Measurements from ENCODE around the gene ARL16.

The ARL16 gene

GRCh38 chr17:81691196-81691595, 7.6 kb upstream of the ARL16 start:
- no peak overlapping the region for H3K9ac ChIP-seq (ENCODE audit: low read length in 2 of 2)
- H3K36me3 ChIP-seq (ENCODE audit: control insufficient read depth in 2 of 2, insufficient read depth in 2 of 2, low read length in 2 of 2): peaks cover 37 to 63% of the 10 kb centered on the region in 2 donors
- H3K4me3 ChIP-seq (ENCODE audit: low read length in 2 of 2): no peak overlapping the region
- no peaks in the 10 kb centered on the region for H3K27me3 ChIP-seq (ENCODE audit: control insufficient read depth in 1 of 2, insufficient read depth in 2 of 2, low read length in 2 of 2)
- H3K27ac ChIP-seq (ENCODE audit: low read length): no peak overlapping the region
- no peaks in the 10 kb centered on the region for H3K9me3 ChIP-seq (ENCODE audit: control insufficient read depth in 2 of 2, low read length in 2 of 2)
- peaks cover 2% of the 10 kb centered on the region for H3K4me1 ChIP-seq (ENCODE audit: control insufficient read depth, insufficient read depth, low read length)

GRCh38 chr17:81690549-81690948, 7.0 kb upstream of the ARL16 start:
- Histone ChIP-seq H3K27me3 (ENCODE audit: control insufficient read depth in 1 of 2, insufficient read depth in 2 of 2, low read length in 2 of 2) (no peaks in the 10 kb centered on the region), H3K4me3 (ENCODE audit: low read length in 2 of 2) (no peak overlapping the region), H3K4me1 (ENCODE audit: control insufficient read depth, insufficient read depth, low read length) (peaks cover 4% of the 10 kb centered on the region), H3K9ac (ENCODE audit: low read length in 2 of 2) (no peak overlapping the region), H3K27ac (ENCODE audit: low read length) (no peak overlapping the region), H3K36me3 (ENCODE audit: control insufficient read depth in 2 of 2, insufficient read depth in 2 of 2, low read length in 2 of 2) (peaks cover 35 to 59% of the 10 kb centered on the region in 2 donors), H3K9me3 (ENCODE audit: control insufficient read depth in 2 of 2, low read length in 2 of 2) (no peaks in the 10 kb centered on the region)

DNA sequence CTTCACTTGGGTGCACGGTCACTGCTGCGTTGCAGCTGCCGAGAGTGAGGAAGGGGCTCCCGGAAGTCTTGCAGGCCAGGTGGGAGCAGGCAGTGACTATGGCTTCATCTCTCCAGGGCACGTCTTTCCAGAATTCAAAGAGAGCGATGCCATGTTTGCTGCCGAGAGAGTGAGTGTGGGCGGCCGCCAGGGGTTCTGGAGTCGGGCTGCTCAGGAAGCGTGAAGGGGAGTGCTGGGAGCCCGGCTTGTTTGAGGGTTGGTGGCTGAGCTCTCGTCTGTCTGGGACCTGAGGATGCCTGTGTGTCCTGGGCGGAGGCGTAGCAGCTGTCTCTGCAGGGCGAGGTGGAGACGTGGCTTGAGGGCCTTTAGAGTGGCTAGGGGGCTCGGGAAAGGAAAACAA, 6.5 kb upstream of the ARL16 start:
- no peaks in the 10 kb centered on the region for H3K9me3 ChIP-seq (ENCODE audit: control insufficient read depth in 2 of 2, low read length in 2 of 2)
- H3K4me3 ChIP-seq (ENCODE audit: low read length in 2 of 2): no peak overlapping the region
- H3K4me1 ChIP-seq (ENCODE audit: control insufficient read depth, insufficient read depth, low read length): peaks cover 9% of the 10 kb centered on the region
- peaks cover 34 to 54% of the 10 kb centered on the region in 2 donors for H3K36me3 ChIP-seq (ENCODE audit: control insufficient read depth in 2 of 2, insufficient read depth in 2 of 2, low read length in 2 of 2)
- no peak overlapping the region for H3K27ac ChIP-seq (ENCODE audit: low read length)
- H3K27me3 ChIP-seq (ENCODE audit: control insufficient read depth in 1 of 2, insufficient read depth in 2 of 2, low read length in 2 of 2): no peaks in the 10 kb centered on the region
- H3K9ac ChIP-seq (ENCODE audit: low read length in 2 of 2): no peak overlapping the region

DNA sequence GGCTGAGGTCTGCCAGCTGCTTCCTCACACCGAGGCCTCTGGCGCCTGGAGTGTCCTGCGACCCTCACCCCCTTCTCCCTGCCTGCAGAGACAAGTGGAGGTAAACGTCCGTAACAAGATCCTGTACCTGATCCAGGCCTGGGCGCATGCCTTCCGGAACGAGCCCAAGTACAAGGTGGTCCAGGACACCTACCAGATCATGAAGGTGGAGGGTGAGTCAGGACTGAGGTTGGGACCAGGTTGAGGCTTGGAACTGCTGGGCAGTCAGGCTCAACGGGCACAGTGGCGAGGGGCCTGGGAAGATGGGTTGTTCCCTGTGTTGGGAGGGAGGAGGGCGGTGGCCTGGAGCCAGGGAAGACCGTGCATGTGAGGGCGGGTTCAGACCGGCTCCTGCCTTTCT, 5.0 kb upstream of the ARL16 start:
- Histone ChIP-seq H3K27me3 (ENCODE audit: control insufficient read depth in 1 of 2, insufficient read depth in 2 of 2, low read length in 2 of 2) (no peaks in the 10 kb centered on the region), H3K9ac (ENCODE audit: low read length in 2 of 2) (no peak overlapping the region), H3K4me1 (ENCODE audit: control insufficient read depth, insufficient read depth, low read length) (peaks cover 15% of the 10 kb centered on the region), H3K27ac (ENCODE audit: low read length) (no peak overlapping the region), H3K36me3 (ENCODE audit: control insufficient read depth in 2 of 2, insufficient read depth in 2 of 2, low read length in 2 of 2) (peaks cover 23 to 44% of the 10 kb centered on the region in 2 donors), H3K9me3 (ENCODE audit: control insufficient read depth in 2 of 2, low read length in 2 of 2) (no peaks in the 10 kb centered on the region), H3K4me3 (ENCODE audit: low read length in 2 of 2) (no peak overlapping the region)

DNA sequence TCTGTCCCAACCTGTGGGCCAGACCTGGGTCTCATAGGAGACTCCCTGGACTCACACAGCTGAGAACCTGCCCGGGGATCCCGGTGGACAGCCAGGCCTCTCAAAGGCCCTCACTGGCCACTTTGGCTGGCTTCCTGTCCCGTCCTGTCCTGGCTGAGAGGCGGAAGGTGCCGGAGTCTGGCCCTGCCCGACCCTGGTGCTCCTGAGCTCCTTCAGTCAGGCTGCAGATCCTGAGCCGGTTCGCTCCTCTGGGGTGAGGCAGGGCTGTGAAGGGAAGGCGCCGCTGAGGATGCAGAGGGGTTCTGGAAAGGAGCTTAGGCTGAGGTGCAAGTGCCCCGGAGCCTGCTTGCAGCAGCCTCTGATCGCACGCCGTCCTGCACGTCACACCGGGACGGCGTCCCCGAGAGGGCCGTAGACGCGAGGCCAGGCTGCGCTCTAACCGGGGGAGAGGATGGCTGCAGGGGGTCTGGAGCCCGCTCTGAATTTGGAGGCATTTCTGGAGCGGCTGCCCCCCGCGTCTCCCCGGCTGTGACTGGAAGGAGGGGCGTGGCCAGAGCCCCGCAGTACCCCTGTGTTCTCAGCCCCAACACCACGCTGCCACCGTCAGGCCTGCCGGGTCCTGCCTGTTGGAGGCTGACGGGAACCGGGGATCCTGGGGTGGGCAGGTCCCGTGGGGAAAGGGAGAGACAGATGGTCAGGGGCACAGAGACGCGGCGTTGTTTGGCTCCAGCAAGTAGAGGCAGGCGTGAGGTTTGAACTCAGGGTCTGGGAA, 4.4 kb upstream of the ARL16 start:
- Histone ChIP-seq H3K9me3 (ENCODE audit: control insufficient read depth in 2 of 2, low read length in 2 of 2) (no peaks in the 10 kb centered on the region), H3K9ac (ENCODE audit: low read length in 2 of 2) (no peak overlapping the region), H3K27ac (ENCODE audit: low read length) (no peak overlapping the region), H3K4me1 (ENCODE audit: control insufficient read depth, insufficient read depth, low read length) (peaks cover 20% of the 10 kb centered on the region), H3K36me3 (ENCODE audit: control insufficient read depth in 2 of 2, insufficient read depth in 2 of 2, low read length in 2 of 2) (peaks cover 23 to 41% of the 10 kb centered on the region in 2 donors), H3K4me3 (ENCODE audit: low read length in 2 of 2) (no peak overlapping the region), H3K27me3 (ENCODE audit: control insufficient read depth in 1 of 2, insufficient read depth in 2 of 2, low read length in 2 of 2) (no peaks in the 10 kb centered on the region)

DNA sequence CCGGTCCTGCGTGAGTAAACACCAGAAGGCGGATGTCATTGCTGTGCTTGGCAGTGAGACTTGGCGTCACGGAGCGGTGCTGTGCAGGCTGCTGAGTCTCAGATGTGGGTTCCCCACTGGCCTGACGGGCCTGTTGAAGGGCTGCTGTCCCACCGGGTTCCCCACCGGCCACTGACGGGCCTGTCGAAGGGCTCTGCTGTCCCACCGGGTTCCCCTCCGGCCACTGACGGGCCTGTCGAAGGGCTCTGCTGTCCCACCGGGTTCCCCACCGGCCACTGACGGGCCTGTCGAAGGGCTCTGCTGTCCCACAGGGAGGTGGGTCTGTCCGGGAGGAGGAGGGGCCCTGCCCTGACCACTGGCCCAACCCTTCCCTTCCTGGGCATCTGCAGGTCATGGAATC, 3.0 kb upstream of the ARL16 start:
- Histone ChIP-seq H3K4me1 (ENCODE audit: control insufficient read depth, insufficient read depth, low read length) (peaks cover 26% of the 10 kb centered on the region), H3K9ac (ENCODE audit: low read length in 2 of 2) (no peak overlapping the region), H3K4me3 (ENCODE audit: low read length in 2 of 2) (no peak overlapping the region), H3K36me3 (ENCODE audit: control insufficient read depth in 2 of 2, insufficient read depth in 2 of 2, low read length in 2 of 2) (peaks cover 19 to 32% of the 10 kb centered on the region in 2 donors), H3K27ac (ENCODE audit: low read length) (no peak overlapping the region), H3K9me3 (ENCODE audit: control insufficient read depth in 2 of 2, low read length in 2 of 2) (no peaks in the 10 kb centered on the region), H3K27me3 (ENCODE audit: control insufficient read depth in 1 of 2, insufficient read depth in 2 of 2, low read length in 2 of 2) (no peaks in the 10 kb centered on the region)

GRCh38 chr17:81685108-81685507, 1.5 kb upstream of the ARL16 start:
- peak overlapping the region; percentile 68 to 80 for H3K9ac ChIP-seq (ENCODE audit: low read length in 2 of 2)
- peaks cover 8 to 24% of the 10 kb centered on the region in 2 donors for H3K36me3 ChIP-seq (ENCODE audit: control insufficient read depth in 2 of 2, insufficient read depth in 2 of 2, low read length in 2 of 2)
- H3K9me3 ChIP-seq (ENCODE audit: control insufficient read depth in 2 of 2, low read length in 2 of 2): no peaks in the 10 kb centered on the region
- peaks cover 26% of the 10 kb centered on the region for H3K4me1 ChIP-seq (ENCODE audit: control insufficient read depth, insufficient read depth, low read length)
- H3K27ac ChIP-seq (ENCODE audit: low read length): no peak overlapping the region
- H3K27me3 ChIP-seq (ENCODE audit: control insufficient read depth in 1 of 2, insufficient read depth in 2 of 2, low read length in 2 of 2): no peaks in the 10 kb centered on the region
- peak overlapping the region; percentile 81 to 92 for H3K4me3 ChIP-seq (ENCODE audit: low read length in 2 of 2)

- H3K9me3 ChIP-seq (ENCODE audit: control insufficient read depth in 2 of 2, low read length in 2 of 2): no peaks in the 10 kb centered on the region
- H3K27me3 ChIP-seq (ENCODE audit: control insufficient read depth in 1 of 2, insufficient read depth in 2 of 2, low read length in 2 of 2): no peaks in the 10 kb centered on the region
- H3K27ac ChIP-seq (ENCODE audit: low read length): no peak overlapping the region
- peaks cover 7 to 24% of the 10 kb centered on the region in 2 donors for H3K36me3 ChIP-seq (ENCODE audit: control insufficient read depth in 2 of 2, insufficient read depth in 2 of 2, low read length in 2 of 2)
- peaks cover 26% of the 10 kb centered on the region for H3K4me1 ChIP-seq (ENCODE audit: control insufficient read depth, insufficient read depth, low read length)
- peak overlapping the region; percentile 81 to 92 for H3K4me3 ChIP-seq (ENCODE audit: low read length in 2 of 2)
- H3K9ac ChIP-seq (ENCODE audit: low read length in 2 of 2): peak overlapping the region; percentile 68 to 80
Observed at GRCh38 chr17:81684442-81684911, 880 bp upstream of the ARL16 start.

- H3K9me3 ChIP-seq (ENCODE audit: control insufficient read depth in 2 of 2, low read length in 2 of 2): no peaks in the 10 kb centered on the region
- no peaks in the 10 kb centered on the region for H3K27me3 ChIP-seq (ENCODE audit: control insufficient read depth in 1 of 2, insufficient read depth in 2 of 2, low read length in 2 of 2)
- H3K4me3 ChIP-seq (ENCODE audit: low read length in 2 of 2): peak overlapping the region; percentile 82 to 92
- peak overlapping the region; percentile 82 to 83 for H3K9ac ChIP-seq (ENCODE audit: low read length in 2 of 2)
- H3K4me1 ChIP-seq (ENCODE audit: control insufficient read depth, insufficient read depth, low read length): peaks cover 26% of the 10 kb centered on the region
- peak overlapping the region; percentile 55 for H3K27ac ChIP-seq (ENCODE audit: low read length)
- H3K36me3 ChIP-seq (ENCODE audit: control insufficient read depth in 2 of 2, insufficient read depth in 2 of 2, low read length in 2 of 2): peaks cover 5 to 14% of the 10 kb centered on the region in 2 donors
Observed at GRCh38 chr17:81683208-81683583, 401 bp downstream of the ARL16 start.

GRCh38 chr17:81682565-81683207, 911 bp downstream of the ARL16 start:
- H3K27ac ChIP-seq (ENCODE audit: low read length): no peak overlapping the region
- no peaks in the 10 kb centered on the region for H3K27me3 ChIP-seq (ENCODE audit: control insufficient read depth in 1 of 2, insufficient read depth in 2 of 2, low read length in 2 of 2)
- peak overlapping the region; percentile 82 to 92 for H3K4me3 ChIP-seq (ENCODE audit: low read length in 2 of 2)
- H3K9me3 ChIP-seq (ENCODE audit: control insufficient read depth in 2 of 2, low read length in 2 of 2): no peaks in the 10 kb centered on the region
- H3K4me1 ChIP-seq (ENCODE audit: control insufficient read depth, insufficient read depth, low read length): peaks cover 26% of the 10 kb centered on the region
- peak overlapping the region; percentile 82 to 83 for H3K9ac ChIP-seq (ENCODE audit: low read length in 2 of 2)
- H3K36me3 ChIP-seq (ENCODE audit: control insufficient read depth in 2 of 2, insufficient read depth in 2 of 2, low read length in 2 of 2): peaks cover 5 to 14% of the 10 kb centered on the region in 2 donors

GRCh38 chr17:81681672-81682071, 1.9 kb downstream of the ARL16 start:
- no peak overlapping the region for H3K27ac ChIP-seq (ENCODE audit: low read length)
- no peak overlapping the region for H3K9ac ChIP-seq (ENCODE audit: low read length in 2 of 2)
- H3K4me3 ChIP-seq (ENCODE audit: low read length in 2 of 2): no peak overlapping the region
- peaks cover 5 to 9% of the 10 kb centered on the region in 2 donors for H3K36me3 ChIP-seq (ENCODE audit: control insufficient read depth in 2 of 2, insufficient read depth in 2 of 2, low read length in 2 of 2)
- peaks cover 26% of the 10 kb centered on the region for H3K4me1 ChIP-seq (ENCODE audit: control insufficient read depth, insufficient read depth, low read length)
- no peaks in the 10 kb centered on the region for H3K27me3 ChIP-seq (ENCODE audit: control insufficient read depth in 1 of 2, insufficient read depth in 2 of 2, low read length in 2 of 2)
- H3K9me3 ChIP-seq (ENCODE audit: control insufficient read depth in 2 of 2, low read length in 2 of 2): no peaks in the 10 kb centered on the region
